Ovary (tissue), 9 donors: ENCODE measurements around the gene ANTXR2. TPM values are rescaled to one million over a fixed set of nuclear protein-coding genes. Genes with fewer than 3 reads are reported as not detected.

Experiments
- DNase-seq, 5 donors: peaks; one replicate each; pipeline ENCODE4 v3.0.0-alpha.2; 2019 to 2020
- H3K27ac ChIP-seq, 2 donors: fragments of 200-600 bp; one replicate each; pipeline versions ENCODE4 v1.5.1 to v1.8.0; 2019 to 2022
- H3K27me3 ChIP-seq: fragments of 200-600 bp; one replicate; pipeline ENCODE4 v1.8.0; 2022
- H3K36me3 ChIP-seq: fragments of 200-600 bp; sonication (generic); one replicate; pipeline ENCODE4 v1.5.1; 2019
- H3K4me1 ChIP-seq: one replicate; pipeline ENCODE4 v1.8.1; 2013; ENCODE audit warnings: mild to moderate bottlenecking, moderate library complexity; ENCODE audit not compliant: insufficient read depth
- H3K4me3 ChIP-seq: fragments of 200-600 bp; sonication (generic); one replicate; pipeline ENCODE4 v1.5.1; 2017
- H3K9me3 ChIP-seq, 2 donors: fragments of 200-600 bp in 1 of 2; sonication (generic) in 1 of 2; one replicate each; pipeline versions ENCODE4 v1.5.1 to v1.8.1; 2013 to 2019; ENCODE audit warnings: mild to moderate bottlenecking in 1 of 2, moderate library complexity in 1 of 2
- CTCF ChIP-seq, 3 donors: fragments of 450-650 bp in 2 of 3; fragments of 200-600 bp in 1 of 3; IDR thresholded peaks; one replicate each; pipeline versions ENCODE4 v1.5.1 to v1.8.0; 2016 to 2022; ENCODE audit warnings: antibody characterized with exemption in 3 of 3, mild to moderate bottlenecking in 1 of 3
- EP300 ChIP-seq: sonication (generic); formaldehyde crosslinking; IDR thresholded peaks from one replicate; pipeline ENCODE4 v1.6.1; 2017; ENCODE audit warnings: antibody characterized with exemption
- POLR2A ChIP-seq: fragments of 450-650 bp; IDR thresholded peaks from one replicate; pipeline ENCODE4 v1.6.1; 2017; ENCODE audit warnings: antibody characterized with exemption, mild to moderate bottlenecking, moderate library complexity
- WGBS, 3 donors: extraction: QIAGEN DNeasy Blood & Tissue Kit in 1 of 3; methylation state at CpG; one replicate each; pipeline versions ENCODE4 v1.1.5 to v1.1.7; 2013 to 2017; 5-methylcytosine and 5-hydroxymethylcytosine counted together
- intact Hi-C, 4 donors: fragments of 100-400 bp; cut with DNase I; formaldehyde crosslinking; loops; one replicate each; pipeline versions ENCODE4 v1.11.0 to v1.15.1; 2022 to 2023
- polyA plus RNA-seq, 2 donors: library from polyadenylated mRNA; stranded (reverse); fragments of 200-250 nt in 1 of 2; fragments of 350-450 nt in 1 of 2; fragmentation: Illumina TruSeq in 1 of 2; extraction: RNeasy Lipid Tissue Mini Kit (QIAGEN cat#74804) in 1 of 2; gene quantifications; one replicate each; pipeline ENCODE4 v1.2.3, GENCODE V29; 2013 to 2014
- total RNA-seq, 7 donors: library from RNA; depleted of rRNA in 2 of 7; stranded (reverse); fragments of >200 nt in 2 of 7; fragmentation: NEBNext Ultra II Directional in 3 of 7; extraction: Animal tissue kit (Norgen Biotek cat#: 25700) in 3 of 7; gene quantifications; one replicate each; pipeline versions ENCODE4 v1.1.0 to v1.2.4, GENCODE V29; 2016 to 2023
- donor health status: DM: no; HTN: no; CAD: no; lungs with moderate emphysema.
- donor health status: DM: no; HTN: no; CAD: no.
- donor health status: Bipolar disorder and iron deficiency.
- donor health status: DM: yes; HTN: yes; CAD: no.
- donor health status: DM: no; HTN: no; CAD: no.
- donor health status: DM: yes; HTN: yes; CAD: no.

The ANTXR2 gene
- total and polyA plus RNA-seq, 9 donors, result 64.4 to 231 (median 88.7) TPM

GRCh38 chr4:80015407-80016189 is 57.4 kb downstream of the ANTXR2 start:
- intact Hi-C loops, result no loop called here
- WGBS, 3 donors, result 94 to 97% (median 95%) methylated on average over 2 of the region's 2 CpGs
- peaks cover 2% of the 10 kb centered on the region for H3K4me1 ChIP-seq
- no peak for TF ChIP-seq EP300
- no peak for TF ChIP-seq CTCF (IDR thresholded peaks at IDR 0.05)
- no peak for TF ChIP-seq POLR2A
- H3K36me3 ChIP-seq, result no peaks in the 10 kb centered on the region
- DNase-seq, result no peak
- H3K27me3 ChIP-seq, result no peaks in the 10 kb centered on the region
- H3K4me3 ChIP-seq, result no peak overlapping the region
- no peak overlapping the region for H3K27ac ChIP-seq
- no peaks in the 10 kb centered on the region for H3K9me3 ChIP-seq

GRCh38 chr4:80014531-80014930 is 58.5 kb downstream of the ANTXR2 start:
- no peaks in the 10 kb centered on the region for H3K9me3 ChIP-seq
- TF ChIP-seq EP300 (no peak), POLR2A (no peak), CTCF (IDR thresholded peaks at IDR 0.05) (no peak)
- H3K27me3 ChIP-seq, result no peaks in the 10 kb centered on the region
- H3K4me1 ChIP-seq, result peaks cover 2% of the 10 kb centered on the region
- H3K4me3 ChIP-seq, result no peak overlapping the region
- H3K36me3 ChIP-seq, result no peaks in the 10 kb centered on the region
- 85 to 90% (median 88%) methylated on average over 3 of the region's 3 CpGs for WGBS, 3 donors
- intact Hi-C loops, result no loop called here
- DNase-seq, result no peak
- no peak overlapping the region for H3K27ac ChIP-seq

GRCh38 chr4:80012291-80012690 is 60.7 kb downstream of the ANTXR2 start:
- 29 to 46% (median 38%) methylated on average over 1 of the region's 1 CpG for WGBS, 3 donors
- Histone ChIP-seq H3K9me3 (no peaks in the 10 kb centered on the region), H3K36me3 (no peaks in the 10 kb centered on the region), H3K4me1 (peaks cover 2% of the 10 kb centered on the region), H3K27ac (no peak overlapping the region), H3K4me3 (no peak overlapping the region), H3K27me3 (no peaks in the 10 kb centered on the region)
- DNase-seq, result no peak
- intact Hi-C loops, result no loop called here
- TF ChIP-seq POLR2A (no peak), CTCF (IDR thresholded peaks at IDR 0.05) (no peak), EP300 (no peak)

- no peaks in the 10 kb centered on the region for H3K9me3 ChIP-seq
- no peak overlapping the region for H3K4me3 ChIP-seq
- H3K4me1 ChIP-seq, result peaks cover 2% of the 10 kb centered on the region
- TF ChIP-seq POLR2A, result no peak
- H3K36me3 ChIP-seq, result no peaks in the 10 kb centered on the region
- intact Hi-C loops, result no loop called here
- H3K27ac ChIP-seq, result no peak overlapping the region
- no peak for DNase-seq
- no peaks in the 10 kb centered on the region for H3K27me3 ChIP-seq
- 20 to 31% (median 29%) methylated on average over 3 of the region's 3 CpGs for WGBS, 3 donors
Observed at GRCh38 chr4:80011636-80012236, 61.3 kb downstream of the ANTXR2 start.

- intact Hi-C loops, result no loop called here
- H3K27ac ChIP-seq, result no peak overlapping the region
- peaks cover 2% of the 10 kb centered on the region for H3K4me1 ChIP-seq
- no peak overlapping the region for H3K4me3 ChIP-seq
- H3K36me3 ChIP-seq, result no peaks in the 10 kb centered on the region
- H3K27me3 ChIP-seq, result no peaks in the 10 kb centered on the region
- no peak for TF ChIP-seq EP300
- TF ChIP-seq POLR2A, result no peak
- TF ChIP-seq CTCF (IDR thresholded peaks at IDR 0.05), result no peak
- H3K9me3 ChIP-seq, result no peaks in the 10 kb centered on the region
- no peak for DNase-seq
Observed at GRCh38 chr4:80010316-80010715, 62.7 kb downstream of the ANTXR2 start.
